CD4-positive, alpha-beta memory T cell (primary cell): ENCODE results near the gene MRPL34. TPM values are rescaled to one million over a fixed set of nuclear protein-coding genes. Genes with fewer than 3 reads are reported as not detected.
A peak's percentile ranks its signal among the peaks of the same experiment; 100 is the strongest.

Source experiments
- CTCF ChIA-PET: fragments of 350-600 bp; sonication (Branson Sonifier 250); formaldehyde crosslinking; loops from one replicate; lab custom pipeline; 2021; ENCODE audit warnings: inconsistent platforms; ENCODE audit not compliant: partially characterized antibody; lab: Charles Lee
- POLR2A ChIA-PET: fragments of 350-600 bp; sonication (Branson Sonifier 250); formaldehyde crosslinking; loops from one replicate; lab custom pipeline; 2021; ENCODE audit not compliant: partially characterized antibody; lab: Charles Lee
- DNase-seq, 5 donors: peaks; one replicate each; pipeline versions ENCODE4 v3.0.0 to v3.0.0-alpha.2; 2020 to 2022; ENCODE audit warnings: mixed read lengths in 1 of 5
- H3K27ac ChIP-seq: one replicate; pipeline ENCODE4 v1.7.0; 2013; ENCODE audit warnings: low read depth, low read length
- H3K27me3 ChIP-seq: 2 replicates; pipeline ENCODE4 v1.7.0; 2013; ENCODE audit warnings: mild to moderate bottlenecking, low read length, moderate library complexity; ENCODE audit not compliant: insufficient read depth
- H3K36me3 ChIP-seq: 2 replicates; pipeline ENCODE4 v1.7.0; 2013; ENCODE audit warnings: mild to moderate bottlenecking, low read length, moderate library complexity; ENCODE audit not compliant: insufficient read depth
- H3K4me1 ChIP-seq: 2 replicates; pipeline ENCODE4 v1.7.0; 2013; ENCODE audit warnings: mild to moderate bottlenecking, low read length, moderate library complexity; ENCODE audit not compliant: insufficient read depth
- H3K4me3 ChIP-seq, 2 donors: one replicate each; pipeline ENCODE4 v1.7.0; 2013; ENCODE audit warnings: low read length in 2 of 2, mild to moderate bottlenecking in 1 of 2
- H3K9me3 ChIP-seq, 2 donors: one replicate each; pipeline ENCODE4 v1.7.0; 2013; ENCODE audit warnings: low read length in 2 of 2, control low read depth in 1 of 2; ENCODE audit not compliant: control insufficient read depth in 1 of 2
- H3K27ac Mint-ChIP-seq, 7 donors: one replicate each; pipeline ENCODE4 v1.8.0; 2020 to 2021; ENCODE audit warnings: mixed read lengths in 7 of 7, mild to moderate bottlenecking in 6 of 7, inconsistent platforms in 3 of 7, moderate library complexity in 3 of 7
- H3K27me3 Mint-ChIP-seq, 2 donors: one replicate each; pipeline ENCODE4 v1.8.0; 2020 to 2021; ENCODE audit warnings: mixed read lengths in 2 of 2
- H3K36me3 Mint-ChIP-seq, 2 donors: one replicate each; pipeline ENCODE4 v1.8.0; 2020 to 2021; ENCODE audit warnings: mixed read lengths in 2 of 2, inconsistent platforms in 1 of 2, mild to moderate bottlenecking in 1 of 2
- H3K4me1 Mint-ChIP-seq, 4 donors: one replicate each; pipeline ENCODE4 v1.8.0; 2020 to 2021; ENCODE audit warnings: mixed read lengths in 4 of 4, mild to moderate bottlenecking in 1 of 4
- H3K4me3 Mint-ChIP-seq, 8 donors: one replicate each; pipeline ENCODE4 v1.8.0; 2020 to 2021; ENCODE audit warnings: mixed read lengths in 8 of 8, mild to moderate bottlenecking in 7 of 8, moderate library complexity in 6 of 8, inconsistent platforms in 3 of 8
- H3K9me3 Mint-ChIP-seq, 8 donors: one replicate each; pipeline ENCODE4 v1.8.0; 2020 to 2021; ENCODE audit warnings: mixed read lengths in 8 of 8, mild to moderate bottlenecking in 5 of 8, inconsistent platforms in 3 of 8, moderate library complexity in 1 of 8
- intact Hi-C: fragments of 100-400 bp; cut with micrococcal nuclease; formaldehyde crosslinking; loops from one replicate; pipeline ENCODE4 v1.15.1; 2023
- polyA plus RNA-seq, 2 donors: library from polyadenylated mRNA; unstranded; fragments of 300-500 nt; fragmentation: Illumina TruSeq; gene quantifications; one replicate each; pipeline ENCODE4 v1.2.3, GENCODE V29; 2021
- total RNA-seq, 2 experiments: library from RNA; stranded (reverse); gene quantifications; one replicate each; pipeline ENCODE4 v1.2.3, GENCODE V29; 2021

Gene MRPL34
- total and polyA plus RNA-seq, 4 experiments from 2014 or later = 69.4 to 250 (median 153) TPM

- Mint-ChIP-seq H3K27ac (no peak overlapping the region), H3K27me3 (peaks cover 10 to 22% of the 10 kb centered on the region in 2 donors), H3K36me3 (no peaks in the 10 kb centered on the region), H3K4me3 (no peak overlapping the region), H3K9me3 (peaks cover 0 to 2% (median 0%) of the 10 kb centered on the region in 8 donors), H3K4me1 (peaks cover 0 to 5% (median 1%) of the 10 kb centered on the region in 4 donors)
- no peak overlapping the region for H3K4me3 ChIP-seq
- no peaks in the 10 kb centered on the region for H3K4me1 ChIP-seq
- no peak overlapping the region for H3K27ac ChIP-seq
- intact Hi-C loops = no loop called here
- no peaks in the 10 kb centered on the region for H3K9me3 ChIP-seq
- CTCF ChIA-PET = no interaction called here
- POLR2A ChIA-PET = no interaction called here
- no peaks in the 10 kb centered on the region for H3K36me3 ChIP-seq
- H3K27me3 ChIP-seq = no peaks in the 10 kb centered on the region
- no peak for DNase-seq
Measured at GRCh38 chr19:17351815-17352435, 46.3 kb downstream of the MRPL34 start.

GRCh38 chr19:17352608-17353280, 47.1 kb downstream of the MRPL34 start:
- H3K9me3 Mint-ChIP-seq = peaks cover 0 to 2% (median 0%) of the 10 kb centered on the region in 8 donors
- POLR2A ChIA-PET = no interaction called here
- no peak overlapping the region for H3K27ac Mint-ChIP-seq
- peaks cover 10 to 19% of the 10 kb centered on the region in 2 donors for H3K27me3 Mint-ChIP-seq
- no peak for DNase-seq
- peaks cover 0 to 5% (median 1%) of the 10 kb centered on the region in 4 donors for H3K4me1 Mint-ChIP-seq
- no peak overlapping the region for H3K4me3 ChIP-seq
- no peak overlapping the region for H3K4me3 Mint-ChIP-seq
- no peak overlapping the region for H3K27ac ChIP-seq
- no peaks in the 10 kb centered on the region for H3K9me3 ChIP-seq
- intact Hi-C loops = no loop called here
- H3K27me3 ChIP-seq = no peaks in the 10 kb centered on the region
- CTCF ChIA-PET = no interaction called here
- H3K4me1 ChIP-seq = no peaks in the 10 kb centered on the region
- no peaks in the 10 kb centered on the region for H3K36me3 ChIP-seq
- no peaks in the 10 kb centered on the region for H3K36me3 Mint-ChIP-seq

- H3K4me1 ChIP-seq = no peaks in the 10 kb centered on the region
- Mint-ChIP-seq H3K9me3 (peaks cover 0 to 2% (median 0%) of the 10 kb centered on the region in 8 donors), H3K36me3 (no peaks in the 10 kb centered on the region), H3K27me3 (peaks cover 7 to 17% of the 10 kb centered on the region in 2 donors), H3K27ac (peak overlapping the region in 1 of 7 donors; percentile 15), H3K4me3 (no peak overlapping the region), H3K4me1 (peaks cover 0 to 5% (median 1%) of the 10 kb centered on the region in 4 donors)
- H3K27ac ChIP-seq = no peak overlapping the region
- no peak for DNase-seq
- H3K36me3 ChIP-seq = no peaks in the 10 kb centered on the region
- H3K4me3 ChIP-seq = no peak overlapping the region
- CTCF ChIA-PET = no interaction called here
- no peaks in the 10 kb centered on the region for H3K9me3 ChIP-seq
- intact Hi-C loops = no loop called here
- POLR2A ChIA-PET = no interaction called here
- no peaks in the 10 kb centered on the region for H3K27me3 ChIP-seq
Measured at GRCh38 chr19:17353386-17353785, 47.7 kb downstream of the MRPL34 start.

Other genes starting within 250 kb of the MRPL34 start
- gene HAUS8, start 230.4 kb upstream of the MRPL34 start, total RNA-seq = 10 to 100 TPM; 20.0 to 20.9 TPM
- 10 to 100 TPM in 1 of 2 donors, 1 to 10 TPM in 1; 5.7 to 11.2 TPM for gene HAUS8, start 230.4 kb upstream of the MRPL34 start, polyA plus RNA-seq
- 100 to 1,000 TPM; 176 to 181 TPM for gene MYO9B, start 230.1 kb upstream of the MRPL34 start, total RNA-seq
- gene MYO9B, start 230.1 kb upstream of the MRPL34 start, polyA plus RNA-seq = 10 to 100 TPM in 1 of 2 donors, 1 to 10 TPM in 1; 1.3 to 25.8 TPM
- gene USE1, start 90.5 kb upstream of the MRPL34 start, total RNA-seq = 10 to 100 TPM; 38.1 to 42.8 TPM
- 10 to 100 TPM; 36.5 to 44.3 TPM for gene USE1, start 90.5 kb upstream of the MRPL34 start, polyA plus RNA-seq
- 10 to 100 TPM; 23.9 to 29.3 TPM for gene OCEL1, start 79.6 kb upstream of the MRPL34 start, total RNA-seq
- gene OCEL1, start 79.6 kb upstream of the MRPL34 start, polyA plus RNA-seq = 10 to 100 TPM; 37.8 to 38.0 TPM
- 1 to 10 TPM; 7.1 TPM for gene NR2F6, start 60.0 kb upstream of the MRPL34 start, total RNA-seq
- 1 to 10 TPM; 1.2 to 2.3 TPM for gene NR2F6, start 60.0 kb upstream of the MRPL34 start, polyA plus RNA-seq
- under 1 TPM in 1 of 2 experiments, not detected in 1; 0.33 TPM for gene USHBP1, start 41.1 kb upstream of the MRPL34 start, total RNA-seq
- gene USHBP1, start 41.1 kb upstream of the MRPL34 start, polyA plus RNA-seq = under 1 TPM in 1 of 2 donors, not detected in 1; 0.10 TPM
- 100 to 1,000 TPM; 101 to 112 TPM for gene BABAM1, start 38.4 kb upstream of the MRPL34 start, total RNA-seq
- 100 to 1,000 TPM in 1 of 2 donors, 10 to 100 TPM in 1; 92.0 to 171 TPM for gene BABAM1, start 38.4 kb upstream of the MRPL34 start, polyA plus RNA-seq
- gene ANKLE1, start 24.0 kb upstream of the MRPL34 start, total RNA-seq = 1 to 10 TPM; 2.8 to 5.1 TPM
- gene ANKLE1, start 24.0 kb upstream of the MRPL34 start, polyA plus RNA-seq = under 1 TPM; 0.41 to 0.80 TPM
- gene ABHD8, start 2.4 kb upstream of the MRPL34 start, total RNA-seq = 10 to 100 TPM in 1 of 2 experiments, 1 to 10 TPM in 1; 9.3 to 10.1 TPM
- 1 to 10 TPM; 6.0 to 7.9 TPM for gene ABHD8, start 2.4 kb upstream of the MRPL34 start, polyA plus RNA-seq
- 10 to 100 TPM; 36.4 to 42.6 TPM for gene DDA1, start 3.7 kb downstream of the MRPL34 start, total RNA-seq
- gene DDA1, start 3.7 kb downstream of the MRPL34 start, polyA plus RNA-seq = 10 to 100 TPM; 31.6 to 42.6 TPM
- gene ANO8, start 29.0 kb downstream of the MRPL34 start, total RNA-seq = 10 to 100 TPM; 17.7 to 21.5 TPM
- gene ANO8, start 29.0 kb downstream of the MRPL34 start, polyA plus RNA-seq = under 1 TPM in 1 of 2 donors, not detected in 1; 0.11 TPM
- gene GTPBP3, start 31.7 kb downstream of the MRPL34 start, total RNA-seq = 10 to 100 TPM; 53.7 to 58.4 TPM
- gene GTPBP3, start 31.7 kb downstream of the MRPL34 start, polyA plus RNA-seq = 10 to 100 TPM in 1 of 2 donors, 1 to 10 TPM in 1; 6.4 to 12.7 TPM
- under 1 TPM in 1 of 2 experiments, not detected in 1; 0.23 TPM for gene PLVAP, start 71.5 kb downstream of the MRPL34 start, total RNA-seq
- gene PLVAP, start 71.5 kb downstream of the MRPL34 start, polyA plus RNA-seq = not detected
- 1 to 10 TPM; 2.5 to 3.3 TPM for gene CCDC194, start 88.3 kb downstream of the MRPL34 start, total RNA-seq
- gene CCDC194, start 88.3 kb downstream of the MRPL34 start, polyA plus RNA-seq = not detected
- 10 to 100 TPM; 55.9 TPM for gene BST2, start 99.8 kb downstream of the MRPL34 start, total RNA-seq
- 100 to 1,000 TPM; 143 to 173 TPM for gene BST2, start 99.8 kb downstream of the MRPL34 start, polyA plus RNA-seq
- gene MVB12A, start 114.2 kb downstream of the MRPL34 start, total RNA-seq = 10 to 100 TPM; 35.4 to 38.0 TPM
- gene MVB12A, start 114.2 kb downstream of the MRPL34 start, polyA plus RNA-seq = 10 to 100 TPM; 29.5 to 32.6 TPM
- gene TMEM221, start 142.8 kb downstream of the MRPL34 start, total RNA-seq = not detected
- under 1 TPM in 1 of 2 donors, not detected in 1; 0.09 TPM for gene TMEM221, start 142.8 kb downstream of the MRPL34 start, polyA plus RNA-seq
- gene NXNL1, start 155.1 kb downstream of the MRPL34 start, total RNA-seq = not detected
- gene NXNL1, start 155.1 kb downstream of the MRPL34 start, polyA plus RNA-seq = not detected
- 10 to 100 TPM in 1 of 2 experiments, 1 to 10 TPM in 1; 9.2 to 10.1 TPM for gene SLC27A1, start 164.7 kb downstream of the MRPL34 start, total RNA-seq
- 1 to 10 TPM; 5.2 to 6.6 TPM for gene SLC27A1, start 164.7 kb downstream of the MRPL34 start, polyA plus RNA-seq
- gene PGLS, start 205.8 kb downstream of the MRPL34 start, total RNA-seq = 10 to 100 TPM; 76.3 to 80.0 TPM
- 10 to 100 TPM; 39.7 to 61.1 TPM for gene PGLS, start 205.8 kb downstream of the MRPL34 start, polyA plus RNA-seq
- gene COLGALT1, start 249.8 kb downstream of the MRPL34 start, total RNA-seq = 10 to 100 TPM; 68.3 to 74.7 TPM
- 10 to 100 TPM; 14.1 to 24.9 TPM for gene COLGALT1, start 249.8 kb downstream of the MRPL34 start, polyA plus RNA-seq